Iris pigment epithelial cell (primary cell): ENCODE data around the gene PPM1L.

Source experiments
- DNase-seq: peaks from one replicate; pipeline ENCODE4 v3.0.0-alpha.2; 2011; ENCODE audit warnings: low read depth

PPM1L gene

GRCh38 chr3:160763073-160763472, 7.0 kb downstream of the PPM1L start:
- no peak for DNase-seq

GRCh38 chr3:160765211-160765610, 9.2 kb downstream of the PPM1L start:
- DNase-seq = no peak

- no peak for DNase-seq
These were observed 12.0 kb downstream of the PPM1L start for GRCh38 chr3:160768031-160768430.

GRCh38 chr3:160768918-160769317, 12.9 kb downstream of the PPM1L start:
- DNase-seq = no peak

- no peak for DNase-seq
These were observed 15.9 kb downstream of the PPM1L start for GRCh38 chr3:160771811-160772459.

GRCh38 chr3:160773722-160774121, 17.7 kb downstream of the PPM1L start:
- no peak for DNase-seq

GRCh38 chr3:160774172-160774571, 18.1 kb downstream of the PPM1L start:
- no peak for DNase-seq

GRCh38 chr3:160778480-160778879, 22.4 kb downstream of the PPM1L start:
- DNase-seq = no peak

GRCh38 chr3:160779040-160779439, 23.0 kb downstream of the PPM1L start:
- DNase-seq = no peak

- no peak for DNase-seq
These were observed 24.2 kb downstream of the PPM1L start for GRCh38 chr3:160780245-160780644.

GRCh38 chr3:160781402-160781801, 25.4 kb downstream of the PPM1L start:
- no peak for DNase-seq

- DNase-seq = no peak
These were observed 25.8 kb downstream of the PPM1L start for GRCh38 chr3:160781863-160782262.

- no peak for DNase-seq
These were observed 28.8 kb downstream of the PPM1L start for GRCh38 chr3:160784853-160785252.

- no peak for DNase-seq
These were observed 34.7 kb downstream of the PPM1L start for GRCh38 chr3:160790726-160791125.

GRCh38 chr3:160792540-160792939, 36.5 kb downstream of the PPM1L start:
- DNase-seq = no peak

GRCh38 chr3:160793722-160794252, 37.8 kb downstream of the PPM1L start:
- no peak for DNase-seq

- no peak for DNase-seq
These were observed 40.2 kb downstream of the PPM1L start for GRCh38 chr3:160796089-160796812.

GRCh38 chr3:160796813-160797164, 40.8 kb downstream of the PPM1L start:
- no peak for DNase-seq

GRCh38 chr3:160797356-160797755, 41.3 kb downstream of the PPM1L start:
- no peak for DNase-seq

- no peak for DNase-seq
These were observed 45.5 kb downstream of the PPM1L start for GRCh38 chr3:160801386-160802118.

- DNase-seq = no peak
These were observed 48.7 kb downstream of the PPM1L start for GRCh38 chr3:160804762-160805161.

GRCh38 chr3:160806094-160806493, 50.1 kb downstream of the PPM1L start:
- DNase-seq = no peak

- no peak for DNase-seq
These were observed 50.7 kb downstream of the PPM1L start for GRCh38 chr3:160806686-160807085.
